ENCODE measurements around the gene CDC23. TPM values are rescaled to one million over a fixed set of nuclear protein-coding genes. Genes with fewer than 3 reads are reported as not detected.
A peak's percentile ranks its signal among the peaks of the same experiment; 100 is the strongest.

The CDC23 gene
- total and polyA plus RNA-seq, 8 donors: 18.8 to 62.2 (median 54.6) TPM

DNA sequence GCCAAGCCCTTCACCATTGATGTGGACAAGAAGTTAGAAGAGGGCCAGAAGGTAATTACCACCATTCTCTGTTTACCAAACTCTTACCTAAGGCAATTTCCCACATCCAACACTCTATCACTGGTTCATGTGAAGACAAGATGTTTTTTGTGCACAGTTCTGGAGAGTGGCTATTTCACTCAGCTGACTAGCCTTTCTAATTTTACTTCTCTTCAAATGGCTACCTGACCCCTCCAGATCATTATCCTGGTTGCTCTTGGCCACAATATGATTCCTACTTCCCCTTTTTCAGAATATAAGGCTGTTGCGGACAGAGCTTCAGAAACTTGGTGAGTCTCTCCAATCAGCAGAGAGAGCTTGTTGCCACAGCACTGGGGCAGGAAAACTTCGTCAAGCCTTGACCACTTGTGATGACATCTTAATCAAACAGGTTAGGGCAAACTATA is 27.1 kb downstream of the CDC23 start:
- no peaks in the 10 kb centered on the region for H3K27me3 ChIP-seq
- peaks cover 0 to 13% of the 10 kb centered on the region in 2 donors for H3K4me1 ChIP-seq
- intact Hi-C loops (cut with DNase I): loop anchor here in 1 of 2 donors (10.0 kb wide), 1 partner anchor 229 kb away; no protein-coding TSS in a partner anchor
- H3K36me3 ChIP-seq: peaks cover 0 to 69% of the 10 kb centered on the region in 2 donors
- no peak overlapping the region for H3K4me3 ChIP-seq
- TF ChIP-seq, protein P1, sequence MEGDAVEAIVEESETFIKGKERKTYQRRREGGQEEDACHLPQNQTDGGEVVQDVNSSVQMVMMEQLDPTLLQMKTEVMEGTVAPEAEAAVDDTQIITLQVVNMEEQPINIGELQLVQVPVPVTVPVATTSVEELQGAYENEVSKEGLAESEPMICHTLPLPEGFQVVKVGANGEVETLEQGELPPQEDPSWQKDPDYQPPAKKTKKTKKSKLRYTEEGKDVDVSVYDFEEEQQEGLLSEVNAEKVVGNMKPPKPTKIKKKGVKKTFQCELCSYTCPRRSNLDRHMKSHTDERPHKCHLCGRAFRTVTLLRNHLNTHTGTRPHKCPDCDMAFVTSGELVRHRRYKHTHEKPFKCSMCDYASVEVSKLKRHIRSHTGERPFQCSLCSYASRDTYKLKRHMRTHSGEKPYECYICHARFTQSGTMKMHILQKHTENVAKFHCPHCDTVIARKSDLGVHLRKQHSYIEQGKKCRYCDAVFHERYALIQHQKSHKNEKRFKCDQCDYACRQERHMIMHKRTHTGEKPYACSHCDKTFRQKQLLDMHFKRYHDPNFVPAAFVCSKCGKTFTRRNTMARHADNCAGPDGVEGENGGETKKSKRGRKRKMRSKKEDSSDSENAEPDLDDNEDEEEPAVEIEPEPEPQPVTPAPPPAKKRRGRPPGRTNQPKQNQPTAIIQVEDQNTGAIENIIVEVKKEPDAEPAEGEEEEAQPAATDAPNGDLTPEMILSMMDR (IDR thresholded peaks at IDR 0.05): no peak
- H3K27ac ChIP-seq: peak overlapping the region; percentile 20 to 61
- ATAC-seq: peak; percentile 71
- no peak for DNase-seq
- H3K9me3 ChIP-seq: no peaks in the 10 kb centered on the region

DNA sequence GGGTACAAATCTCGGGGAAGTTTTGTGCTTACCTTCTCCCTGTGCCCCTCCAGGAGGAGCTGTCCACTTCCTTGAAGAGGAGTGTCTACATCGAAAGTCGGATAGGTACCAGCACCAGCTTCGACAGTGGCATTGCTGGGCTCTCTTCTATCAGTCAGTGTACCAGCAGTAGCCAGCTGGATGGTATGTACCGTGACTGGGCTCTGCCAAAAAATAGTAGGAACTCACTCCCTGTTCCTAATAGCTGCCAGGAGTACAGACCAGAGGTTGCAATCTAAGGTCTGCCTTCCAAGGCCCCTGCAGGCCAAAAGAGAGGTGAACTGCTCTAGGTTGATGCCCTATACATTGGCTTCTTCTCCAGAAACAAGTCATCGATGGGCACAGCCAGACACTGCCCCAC is 30.3 kb downstream of the CDC23 start:
- Histone ChIP-seq H3K9me3 (no peaks in the 10 kb centered on the region), H3K36me3 (peaks cover 0 to 37% of the 10 kb centered on the region in 2 donors), H3K4me3 (no peak overlapping the region), H3K27ac (no peak overlapping the region), H3K4me1 (peaks cover 11 to 31% of the 10 kb centered on the region in 2 donors), H3K27me3 (no peaks in the 10 kb centered on the region)
- DNase-seq: no peak
- intact Hi-C loops (cut with DNase I): loop anchor here in 1 of 2 donors (10.0 kb wide), 1 partner anchor 232 kb away; no protein-coding TSS in a partner anchor
- TF ChIP-seq, protein P1 (IDR thresholded peaks at IDR 0.05): no peak
- ATAC-seq: no peak

DNA sequence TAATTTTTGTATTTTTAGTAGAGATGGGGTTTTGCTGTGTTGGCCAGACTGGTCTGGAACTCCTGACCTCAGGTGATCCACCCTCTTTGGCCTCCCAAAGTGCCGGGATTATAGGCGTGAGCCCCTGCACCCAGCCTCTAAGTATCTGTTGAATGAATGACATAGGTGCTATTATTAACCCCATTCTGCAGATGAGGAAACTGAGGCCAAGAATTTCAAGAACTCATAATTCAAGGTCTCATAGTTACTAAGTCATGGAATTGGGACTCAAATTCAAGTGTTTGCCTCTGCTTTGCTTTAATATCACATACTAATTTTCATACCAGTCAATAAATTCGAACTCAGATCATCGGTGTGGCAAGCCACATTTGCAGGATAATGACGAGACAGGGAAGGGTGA is 32.3 kb downstream of the CDC23 start:
- ATAC-seq (no peak), DNase-seq (no peak)
- no peak overlapping the region for H3K27ac ChIP-seq
- no peak overlapping the region for H3K4me3 ChIP-seq
- TF ChIP-seq, protein P1 (IDR thresholded peaks at IDR 0.05): no peak
- no peaks in the 10 kb centered on the region for H3K9me3 ChIP-seq
- peaks cover 0 to 37% of the 10 kb centered on the region in 2 donors for H3K36me3 ChIP-seq
- peaks cover 15 to 38% of the 10 kb centered on the region in 2 donors for H3K4me1 ChIP-seq
- H3K27me3 ChIP-seq: no peaks in the 10 kb centered on the region
- intact Hi-C loops (cut with DNase I): loop anchor here in 1 of 2 donors (10.0 kb wide), 1 partner anchor 234 kb away; no protein-coding TSS in a partner anchor

DNA sequence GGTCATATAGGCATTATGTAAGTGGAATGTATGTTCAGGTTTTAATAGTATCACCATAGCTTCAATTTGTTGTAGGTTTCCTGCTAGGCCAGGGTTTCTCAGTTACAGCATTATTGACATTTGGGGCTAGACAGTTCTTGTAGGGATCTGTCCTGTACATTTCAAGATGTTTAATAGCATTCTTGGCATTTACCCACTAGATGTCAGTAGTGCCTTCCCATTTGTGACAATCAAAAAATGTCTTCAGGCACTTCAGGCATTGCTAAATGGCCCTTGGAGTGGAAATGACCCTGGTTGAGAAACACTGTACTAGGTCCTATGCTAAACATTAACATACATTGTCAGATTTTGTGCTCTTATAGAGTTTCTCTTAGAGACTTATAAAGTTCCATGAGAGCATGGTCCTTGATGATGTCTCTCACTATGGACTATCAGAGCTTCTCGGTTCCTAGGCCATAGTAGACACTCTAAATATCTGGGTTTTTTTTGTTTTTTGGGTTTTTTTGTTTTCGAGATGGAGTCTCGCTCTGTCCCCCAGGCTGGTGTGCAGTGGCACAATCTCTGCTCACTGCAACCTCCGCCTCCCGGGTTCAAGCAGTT is 32.8 kb downstream of the CDC23 start:
- TF ChIP-seq, protein P1 (IDR thresholded peaks at IDR 0.05): peak; percentile 11 to 16
- H3K27ac ChIP-seq: no peak overlapping the region
- no peak overlapping the region for H3K4me3 ChIP-seq

DNA sequence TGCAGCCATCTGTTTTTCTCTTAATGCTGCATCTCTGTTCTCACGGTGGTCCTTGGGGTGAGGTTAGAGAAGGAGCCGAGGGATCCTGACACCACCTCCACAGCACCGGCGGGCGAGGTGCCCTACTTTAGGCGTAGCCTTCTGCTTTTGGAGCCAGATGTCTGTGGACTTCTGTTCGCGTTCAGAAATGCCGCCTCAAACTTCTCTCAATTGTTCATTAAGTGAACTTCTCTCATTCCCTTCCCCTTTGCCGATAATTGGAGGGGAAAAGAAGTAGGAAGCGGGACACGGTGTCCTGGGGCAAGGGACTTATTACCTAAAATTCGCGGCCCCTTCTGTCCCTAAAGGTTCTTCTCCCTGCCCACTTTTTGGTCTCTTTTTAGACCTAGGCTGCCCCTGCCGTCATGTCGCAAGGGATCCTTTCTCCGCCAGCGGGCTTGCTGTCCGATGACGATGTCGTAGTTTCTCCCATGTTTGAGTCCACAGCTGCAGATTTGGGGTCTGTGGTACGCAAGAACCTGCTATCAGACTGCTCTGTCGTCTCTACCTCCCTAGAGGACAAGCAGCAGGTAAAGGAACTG is 33.8 kb downstream of the CDC23 start:
- H3K36me3 ChIP-seq: peaks cover 0 to 39% of the 10 kb centered on the region in 2 donors
- DNase-seq: peak in 1 of 4 donors; percentile 4
- peak overlapping the region; percentile 82 to 88 for H3K4me3 ChIP-seq
- intact Hi-C loops (cut with DNase I): no loop called here
- H3K27me3 ChIP-seq: no peaks in the 10 kb centered on the region
- H3K27ac ChIP-seq: peak overlapping the region in 1 of 2 donors; percentile 87
- no peaks in the 10 kb centered on the region for H3K9me3 ChIP-seq
- TF ChIP-seq, protein P1 (IDR thresholded peaks at IDR 0.05): no peak
- no peak for ATAC-seq
- H3K4me1 ChIP-seq: peaks cover 15 to 28% of the 10 kb centered on the region in 2 donors

More for the DNA sequence above, 32.8 kb downstream of the CDC23 start:
- H3K27me3 ChIP-seq: no peaks in the 10 kb centered on the region
- peak in 2 of 4 donors; percentile 33 to 53 for DNase-seq
- peaks cover 0 to 37% of the 10 kb centered on the region in 2 donors for H3K36me3 ChIP-seq
- H3K4me1 ChIP-seq: peaks cover 15 to 32% of the 10 kb centered on the region in 2 donors
- intact Hi-C loops (cut with DNase I): loop anchor here in 1 of 2 donors (10.0 kb wide), 1 partner anchor 235 kb away; no protein-coding TSS in a partner anchor
- H3K9me3 ChIP-seq: no peaks in the 10 kb centered on the region
- ATAC-seq: peak; percentile 24
